Heart left ventricle (tissue), 16 donors: Measurements from ENCODE around the gene ATP9A. TPM values are rescaled to one million over a fixed set of nuclear protein-coding genes. Genes with fewer than 3 reads are reported as not detected.

Source experiments
- ATAC-seq, 4 donors: fragments of 200-7000 bp; cut with Tn5 transposase; one replicate each; pipeline ENCODE4 v1.9.1; 2020 to 2022; ENCODE audit warnings: moderate library complexity in 4 of 4, mild to moderate bottlenecking in 3 of 4, moderate number of reproducible peaks in 1 of 4
- DNase-seq, 5 donors: peaks; one replicate each; pipeline ENCODE4 v3.0.0-alpha.2; 2020
- H3K27ac ChIP-seq, 12 donors: fragments of 200-600 bp; sonication (generic) in 4 of 12; one replicate each; pipeline versions ENCODE4 v1.5.0 to v1.8.0; 2016 to 2022; ENCODE audit warnings: mild to moderate bottlenecking in 2 of 12
- H3K27me3 ChIP-seq, 9 donors: fragments of 200-600 bp; sonication (generic) in 2 of 9; one replicate each; pipeline versions ENCODE4 v1.5.1 to v1.8.0; 2016 to 2022; ENCODE audit warnings: mild to moderate bottlenecking in 3 of 9
- H3K36me3 ChIP-seq, 9 donors: fragments of 200-600 bp; sonication (generic) in 2 of 9; one replicate each; pipeline versions ENCODE4 v1.5.0 to v1.8.0; 2018 to 2022; ENCODE audit warnings: mild to moderate bottlenecking in 2 of 9
- H3K4me1 ChIP-seq, 12 donors: fragments of 200-600 bp; sonication (generic) in 4 of 12; one replicate each; pipeline versions ENCODE4 v1.5.0 to v1.8.0; 2016 to 2022; ENCODE audit warnings: mild to moderate bottlenecking in 3 of 12
- H3K4me3 ChIP-seq, 12 donors: fragments of 200-600 bp; sonication (generic) in 4 of 12; one replicate each; pipeline versions ENCODE4 v1.5.0 to v1.8.0; 2017 to 2022; ENCODE audit warnings: mild to moderate bottlenecking in 9 of 12, moderate library complexity in 4 of 12
- H3K9me3 ChIP-seq, 12 donors: fragments of 200-600 bp; sonication (generic) in 4 of 12; one replicate each; pipeline versions ENCODE4 v1.5.0 to v1.8.0; 2016 to 2022; ENCODE audit warnings: mild to moderate bottlenecking in 1 of 12
- POLR2A ChIP-seq, 2 donors: fragments of 450-650 bp; IDR thresholded peaks; one replicate each; pipeline ENCODE4 v1.6.1; 2017; ENCODE audit warnings: antibody characterized with exemption in 2 of 2, mild to moderate bottlenecking in 2 of 2, moderate library complexity in 2 of 2
- WGBS, 4 donors: extraction: QIAGEN DNeasy Blood & Tissue Kit in 2 of 4; methylation state at CpG; one replicate each; pipeline versions ENCODE4 v1.1.5 to v1.1.7; 2013 to 2018; 5-methylcytosine and 5-hydroxymethylcytosine counted together
- intact Hi-C, 10 donors: fragments of 100-400 bp; cut with DNase I; formaldehyde crosslinking; loops; one replicate each; pipeline versions ENCODE4 v1.11.1 to v1.14.2; 2022
- polyA plus RNA-seq, 2 donors: library from polyadenylated mRNA; stranded (reverse); fragments of 200-250 nt; gene quantifications; one replicate each; pipeline ENCODE4 v1.2.3, GENCODE V29; 2013
- total RNA-seq, 9 donors: library from RNA; depleted of rRNA in 2 of 9; stranded (reverse); fragments of >200 nt in 2 of 9; fragmentation: NEBNext Ultra II Directional in 3 of 9; extraction: Animal tissue kit (Norgen Biotek cat#: 25700) in 3 of 9; gene quantifications; one replicate each; pipeline versions ENCODE4 v1.1.0 to v1.2.4, GENCODE V29; 2016 to 2023
- TF ChIP-seq, protein P1 (sequence below), 12 donors: fragments of 200-600 bp; sonication (generic) in 4 of 12; IDR thresholded peaks; one replicate each; pipeline versions ENCODE4 v1.5.0 to v1.8.0; 2018 to 2022; ENCODE audit warnings: antibody characterized with exemption in 12 of 12, mild to moderate bottlenecking in 5 of 12
- donor health status: ischemic (EF 13 %, LVEDD 7.1; RV severe dilation, severe dysfunction).
- donor health status: healthy with polysubstance abuse.
- donor health status: DM: no; HTN: yes; CAD: no.
- donor health status: DM: no; HTN: no; CAD: no.
- donor health status: ischemic (EF 25% LVEDD 6.9; RV normal size, moderate dysfunction).
- donor health status: ischemic (EF 25% LVEDD 5.7; RV mildly dilated, moderate dysfunction).
- donor health status: healthy.
- donor health status: DM: yes; HTN: yes; CAD: no.
- donor health status: ischemic (EF 35%, LVEDD 5.7; RV mildly dilated, moderate dysfunction).
- donor health status: nonischemic (EF 11% LVEDD 7.7; RV severe dilation, severe dysfunction).
- donor health status: DM: yes; HTN: yes; CAD: no.
- donor health status: PGD.
- donor health status: ischemic (EF 29% LVEDD 5.4; RV normal size, mild dysfunction).
- donor health status: nonischemic (EF 23%, LVEDD 6.1; RV moderate dilation, normal function).

The ATP9A gene
- total and polyA plus RNA-seq, 11 donors: 4.4 to 36.4 (median 27.6) TPM

DNA sequence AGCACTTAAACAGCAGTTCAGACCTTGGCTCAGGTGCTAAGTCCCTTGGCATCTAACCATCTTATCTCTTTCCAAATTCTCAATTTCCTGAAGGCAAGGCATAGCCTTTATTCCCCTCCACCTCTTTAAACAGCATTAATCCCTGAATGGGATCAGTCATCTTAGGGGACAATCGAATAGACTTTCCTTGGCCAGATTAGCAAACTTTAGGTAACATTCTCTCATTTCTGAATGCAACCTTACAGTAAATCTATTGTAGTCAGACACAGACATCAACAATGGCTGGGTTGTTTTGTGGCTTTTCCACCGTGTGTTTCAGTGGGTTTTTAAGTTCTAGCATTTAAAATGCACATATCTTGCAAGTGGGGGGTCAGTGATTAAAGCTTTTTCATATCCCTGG is 56.8 kb downstream of the ATP9A start:
- H3K4me3 ChIP-seq: no peak overlapping the region
- no peak for DNase-seq
- peaks cover 0 to 31% (median 5%) of the 10 kb centered on the region in 9 donors for H3K36me3 ChIP-seq
- intact Hi-C loops: no loop called here
- no peaks in the 10 kb centered on the region for H3K9me3 ChIP-seq
- H3K27me3 ChIP-seq: no peaks in the 10 kb centered on the region
- H3K4me1 ChIP-seq: no peaks in the 10 kb centered on the region
- TF ChIP-seq, protein P1, sequence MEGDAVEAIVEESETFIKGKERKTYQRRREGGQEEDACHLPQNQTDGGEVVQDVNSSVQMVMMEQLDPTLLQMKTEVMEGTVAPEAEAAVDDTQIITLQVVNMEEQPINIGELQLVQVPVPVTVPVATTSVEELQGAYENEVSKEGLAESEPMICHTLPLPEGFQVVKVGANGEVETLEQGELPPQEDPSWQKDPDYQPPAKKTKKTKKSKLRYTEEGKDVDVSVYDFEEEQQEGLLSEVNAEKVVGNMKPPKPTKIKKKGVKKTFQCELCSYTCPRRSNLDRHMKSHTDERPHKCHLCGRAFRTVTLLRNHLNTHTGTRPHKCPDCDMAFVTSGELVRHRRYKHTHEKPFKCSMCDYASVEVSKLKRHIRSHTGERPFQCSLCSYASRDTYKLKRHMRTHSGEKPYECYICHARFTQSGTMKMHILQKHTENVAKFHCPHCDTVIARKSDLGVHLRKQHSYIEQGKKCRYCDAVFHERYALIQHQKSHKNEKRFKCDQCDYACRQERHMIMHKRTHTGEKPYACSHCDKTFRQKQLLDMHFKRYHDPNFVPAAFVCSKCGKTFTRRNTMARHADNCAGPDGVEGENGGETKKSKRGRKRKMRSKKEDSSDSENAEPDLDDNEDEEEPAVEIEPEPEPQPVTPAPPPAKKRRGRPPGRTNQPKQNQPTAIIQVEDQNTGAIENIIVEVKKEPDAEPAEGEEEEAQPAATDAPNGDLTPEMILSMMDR (IDR thresholded peaks at IDR 0.05): no peak
- TF ChIP-seq POLR2A (IDR thresholded peaks at IDR 0.05): no peak
- no peak for ATAC-seq
- H3K27ac ChIP-seq: no peak overlapping the region
- 91 to 97% (median 94%) methylated on average over 2 of the region's 2 CpGs for WGBS, 4 donors

DNA sequence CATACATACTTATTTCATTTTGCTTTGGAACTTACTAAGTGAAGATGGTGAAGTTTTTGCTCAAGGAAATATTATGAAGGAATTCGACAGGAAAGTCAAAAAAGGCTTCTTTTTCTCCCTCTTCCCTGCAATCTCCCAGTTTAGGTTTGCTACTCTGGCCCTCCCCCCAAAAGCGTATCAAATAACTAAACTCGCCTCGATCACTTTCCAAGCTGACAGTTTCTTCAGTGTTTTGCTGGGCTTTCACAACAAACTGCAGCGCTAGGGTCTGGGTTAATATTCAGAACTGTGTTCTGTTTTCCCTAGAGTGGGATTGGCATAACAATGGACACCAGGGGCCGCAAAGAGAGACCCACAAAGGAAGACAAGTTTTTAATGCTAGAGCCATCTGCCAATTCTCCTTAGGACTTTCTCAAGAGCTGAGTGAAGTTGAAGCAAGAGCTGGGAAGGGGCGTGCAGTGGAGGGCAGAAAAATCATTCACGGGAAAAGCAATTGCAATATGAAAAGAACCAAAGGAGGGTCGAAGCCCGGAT is 57.8 kb downstream of the ATP9A start:
- intact Hi-C loops: no loop called here
- whole genome bisulfite sequencing, 4 donors: 79 to 84% (median 81%) methylated on average over 10 of the region's 10 CpGs
- peaks cover 0 to 31% (median 5%) of the 10 kb centered on the region in 9 donors for H3K36me3 ChIP-seq

DNA sequence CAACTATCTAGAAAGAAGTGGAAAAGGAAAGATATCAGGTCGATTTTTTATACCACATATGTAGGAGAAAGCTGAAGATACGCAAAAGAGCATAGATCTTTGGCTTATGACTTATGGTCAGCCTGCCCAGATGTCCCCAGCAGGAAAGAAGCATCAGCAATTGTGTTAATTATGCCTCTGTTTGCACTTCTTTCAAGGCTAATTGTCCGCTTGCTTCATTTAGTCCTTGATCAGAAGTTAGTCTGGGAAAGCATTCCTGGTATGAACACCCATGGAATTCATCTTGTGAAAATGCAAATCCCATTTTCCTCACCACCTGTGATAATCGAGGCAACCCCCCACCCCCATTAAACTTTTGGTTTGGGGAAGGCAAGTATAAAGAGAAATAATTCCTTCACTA is 62.8 kb downstream of the ATP9A start:
- H3K27ac ChIP-seq: no peak overlapping the region
- peaks cover 0 to 14% (median 0%) of the 10 kb centered on the region in 9 donors for H3K36me3 ChIP-seq
- DNase-seq: no peak
- no peak for ATAC-seq
- no peak overlapping the region for H3K4me3 ChIP-seq
- no peaks in the 10 kb centered on the region for H3K27me3 ChIP-seq
- H3K4me1 ChIP-seq: no peaks in the 10 kb centered on the region
- WGBS, 4 donors: 71 to 76% (median 72%) methylated on average over 4 of the region's 4 CpGs
- no peaks in the 10 kb centered on the region for H3K9me3 ChIP-seq
- TF ChIP-seq POLR2A (IDR thresholded peaks at IDR 0.05): no peak
- TF ChIP-seq, protein P1 (IDR thresholded peaks at IDR 0.05): no peak
- intact Hi-C loops: loop anchor here in 5 of 10 donors (10.0 kb wide), 2 partner anchors 369 to 379 kb away; no protein-coding TSS in a partner anchor

More for the DNA sequence above, 57.8 kb downstream of the ATP9A start:
- ATAC-seq (no peak), DNase-seq (no peak)
- Histone ChIP-seq H3K9me3 (no peaks in the 10 kb centered on the region), H3K4me3 (no peak overlapping the region), H3K27me3 (no peaks in the 10 kb centered on the region), H3K4me1 (no peaks in the 10 kb centered on the region), H3K27ac (no peak overlapping the region)
- no peak for TF ChIP-seq POLR2A (IDR thresholded peaks at IDR 0.05)
- TF ChIP-seq, protein P1 (IDR thresholded peaks at IDR 0.05): no peak

DNA sequence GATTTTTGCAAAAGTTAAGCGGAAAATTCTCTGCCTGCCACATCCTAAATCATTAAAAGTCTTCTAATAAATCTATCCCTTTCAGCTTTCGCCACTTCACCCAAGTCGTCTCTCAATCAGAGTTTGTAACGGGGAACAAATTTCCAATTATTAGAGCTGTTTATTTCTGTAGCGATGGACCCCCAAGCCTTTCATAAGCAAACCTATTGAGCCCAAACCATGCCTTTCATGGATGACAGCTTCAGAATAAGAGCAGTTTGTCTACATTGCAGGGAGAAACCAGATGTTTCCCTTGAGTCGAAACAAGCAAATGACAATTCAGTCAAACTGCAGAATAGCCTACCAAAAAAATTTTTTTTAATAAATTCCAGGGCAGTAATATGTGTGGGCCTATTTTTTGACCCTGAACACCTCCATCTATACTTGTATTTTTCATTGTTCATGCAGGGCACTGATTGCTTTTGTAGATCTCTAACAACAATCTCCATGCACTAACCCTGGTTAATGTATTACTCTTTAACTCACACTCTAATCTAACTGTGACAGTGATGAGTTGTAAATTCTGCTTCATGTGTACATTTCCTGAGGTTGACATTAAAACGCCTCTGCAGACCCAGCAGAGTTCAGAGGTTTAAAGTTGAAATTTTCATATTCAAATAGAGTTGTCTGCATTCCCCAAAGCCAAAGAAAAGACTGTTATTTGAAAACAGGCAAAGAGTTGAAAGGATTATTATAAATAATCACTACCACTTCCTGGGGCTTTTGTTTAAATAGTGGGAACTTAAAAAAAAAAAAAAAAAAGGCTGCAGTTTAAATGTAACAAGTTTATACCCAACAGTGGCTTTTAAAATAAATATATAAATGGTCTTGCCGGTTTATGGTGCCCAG is 64.5 kb downstream of the ATP9A start:
- DNase-seq (no peak), ATAC-seq (no peak)
- Histone ChIP-seq H3K36me3 (peaks cover 0 to 5% (median 0%) of the 10 kb centered on the region in 9 donors), H3K27me3 (no peaks in the 10 kb centered on the region), H3K4me3 (no peak overlapping the region), H3K27ac (no peak overlapping the region), H3K4me1 (no peaks in the 10 kb centered on the region), H3K9me3 (no peaks in the 10 kb centered on the region)
- WGBS, 4 donors: 85 to 91% (median 88%) methylated on average over 8 of the region's 8 CpGs
- intact Hi-C loops: loop anchor here in 8 of 10 donors (5.0 to 10.0 kb wide), 3 partner anchors 371 to 381 kb away; no protein-coding TSS in a partner anchor
- TF ChIP-seq, protein P1 (IDR thresholded peaks at IDR 0.05): no peak
- TF ChIP-seq POLR2A (IDR thresholded peaks at IDR 0.05): no peak
